DMS153 treated with DMSO at 0.1 percent for 48 hours (cell line): ENCODE results near the gene RHEB.

Source experiments
- DNase-seq: peaks from one replicate; lab custom pipeline; 2025; ENCODE audit not compliant: unreplicated experiment; lab: John Stamatoyannopoulos, UW

Gene RHEB

GRCh38 chr7:151434549-151434948 lies 85.1 kb downstream of the RHEB start:
- no peak for DNase-seq

- DNase-seq: no peak
Observed at GRCh38 chr7:151433721-151434400, 85.8 kb downstream of the RHEB start.

GRCh38 chr7:151432658-151433521 lies 86.8 kb downstream of the RHEB start:
- DNase-seq: no peak

DNA sequence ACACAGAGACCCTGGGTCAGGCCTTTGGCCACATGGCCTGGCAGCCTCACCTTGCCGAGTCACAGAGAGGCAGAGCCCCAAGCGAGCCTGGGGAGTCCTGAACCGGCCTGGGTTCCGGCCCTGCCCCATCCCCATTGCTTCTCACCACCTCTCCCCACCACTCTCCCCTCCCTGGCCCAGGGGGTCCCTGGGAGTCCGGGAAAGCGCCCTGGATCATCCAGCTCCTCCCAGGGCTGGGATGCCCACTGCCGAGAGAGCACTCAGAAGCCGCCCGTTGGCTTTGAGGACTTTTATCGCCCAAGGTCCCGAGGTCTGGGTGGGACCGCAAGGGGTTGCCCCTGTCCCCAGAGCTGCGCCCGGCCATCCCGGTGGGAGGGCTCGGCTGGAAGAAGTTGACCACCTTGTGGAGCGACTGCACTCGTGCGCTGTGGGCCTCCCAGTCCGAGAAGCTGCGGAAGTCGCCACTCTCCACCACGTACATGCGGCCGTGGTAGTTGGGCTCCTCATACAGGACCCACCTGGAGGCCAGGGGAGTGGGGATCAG lies 87.9 kb downstream of the RHEB start:
- no peak for DNase-seq

GRCh38 chr7:151431281-151431767 lies 88.4 kb downstream of the RHEB start:
- no peak for DNase-seq

DNA sequence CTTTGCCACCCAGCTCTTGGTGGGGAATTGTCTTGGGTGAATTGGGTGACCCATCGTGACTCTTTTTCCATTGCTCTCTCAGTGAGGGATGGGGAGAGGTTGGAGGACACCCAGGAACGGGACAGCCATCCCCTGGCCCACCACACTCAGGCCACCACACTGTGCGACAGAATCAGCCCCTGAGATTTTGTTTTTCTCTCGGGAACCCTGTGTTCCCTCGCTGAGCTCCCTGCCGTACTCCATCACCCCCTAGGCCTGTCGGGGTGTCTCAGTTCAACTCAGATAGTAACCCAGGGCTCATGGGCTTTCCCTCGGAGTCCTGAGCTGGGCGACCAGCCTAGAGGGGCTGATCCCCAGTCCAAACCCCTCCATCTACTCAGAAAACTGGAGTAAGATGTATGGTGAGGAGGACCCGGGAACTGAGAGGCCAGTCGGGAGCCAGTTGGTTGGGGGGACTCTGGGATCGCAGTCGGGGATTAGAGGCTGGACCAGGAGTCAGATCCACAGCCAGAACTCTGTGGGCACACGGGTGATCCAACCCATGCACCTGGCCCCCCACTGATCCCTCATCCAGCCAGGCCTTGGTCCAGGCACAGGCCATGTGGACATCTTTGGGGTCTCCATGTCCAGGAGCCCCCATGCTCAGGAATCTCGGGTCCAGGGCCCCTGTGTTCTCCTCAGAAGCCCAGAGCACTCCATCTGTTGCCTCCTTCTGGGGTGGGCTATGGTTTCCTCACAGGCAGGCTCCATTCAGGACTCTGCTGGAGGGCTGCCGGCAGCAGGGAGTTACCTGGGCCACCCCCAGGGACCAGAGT lies 89.1 kb downstream of the RHEB start:
- DNase-seq: no peak

DNA sequence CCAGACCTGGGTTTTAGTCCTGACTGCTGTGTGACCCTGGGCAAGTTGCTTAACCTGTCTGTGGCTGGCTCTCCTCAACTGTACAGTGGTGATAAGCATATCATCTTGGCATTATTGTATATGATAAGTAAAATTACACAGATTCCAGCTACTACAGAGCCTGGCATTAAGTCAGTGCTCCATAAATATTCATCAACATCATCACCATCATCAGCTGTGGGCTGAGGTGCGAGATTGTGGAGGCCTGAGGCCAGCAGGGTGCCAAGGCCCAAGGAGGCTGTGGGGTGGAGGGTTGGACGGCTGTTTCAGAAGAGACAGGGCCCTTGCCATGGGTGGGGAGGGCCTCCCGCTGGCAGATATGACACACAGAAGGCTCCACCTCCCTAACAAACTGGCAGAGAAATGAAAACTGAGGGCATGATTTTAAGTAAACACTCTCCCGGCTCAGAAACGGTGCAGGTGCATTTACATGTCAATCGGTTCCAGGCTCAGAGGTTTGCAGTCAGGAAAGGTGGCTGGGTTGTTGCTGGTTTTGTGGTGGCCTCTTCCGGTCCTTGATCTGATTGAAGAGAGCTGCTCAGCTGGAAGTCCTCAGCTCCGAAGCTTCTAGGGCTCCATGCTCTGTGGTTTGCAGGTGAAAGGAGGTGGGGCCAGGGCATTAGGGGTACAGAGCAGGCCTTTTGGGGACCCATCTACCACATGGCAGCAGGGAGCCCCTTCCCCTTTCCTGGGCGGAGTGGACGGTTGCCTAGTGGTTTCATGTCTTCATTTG lies 89.9 kb downstream of the RHEB start:
- DNase-seq: peak; percentile 73

DNA sequence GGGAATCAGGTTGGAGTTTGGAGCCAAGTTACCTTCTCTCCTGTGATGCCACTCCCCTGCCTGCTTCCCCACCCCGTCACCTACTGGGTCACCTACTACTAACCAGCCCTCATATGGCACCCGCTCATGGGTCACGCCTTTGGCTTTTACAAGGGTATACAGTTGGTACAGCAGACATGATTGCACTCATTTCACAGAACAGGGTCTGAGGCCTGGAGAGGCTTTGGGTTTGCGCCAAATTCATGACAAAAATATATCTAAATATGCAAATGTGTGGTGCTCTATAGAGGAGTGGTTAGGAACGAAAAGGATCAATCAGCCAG lies 90.5 kb downstream of the RHEB start:
- no peak for DNase-seq

DNA sequence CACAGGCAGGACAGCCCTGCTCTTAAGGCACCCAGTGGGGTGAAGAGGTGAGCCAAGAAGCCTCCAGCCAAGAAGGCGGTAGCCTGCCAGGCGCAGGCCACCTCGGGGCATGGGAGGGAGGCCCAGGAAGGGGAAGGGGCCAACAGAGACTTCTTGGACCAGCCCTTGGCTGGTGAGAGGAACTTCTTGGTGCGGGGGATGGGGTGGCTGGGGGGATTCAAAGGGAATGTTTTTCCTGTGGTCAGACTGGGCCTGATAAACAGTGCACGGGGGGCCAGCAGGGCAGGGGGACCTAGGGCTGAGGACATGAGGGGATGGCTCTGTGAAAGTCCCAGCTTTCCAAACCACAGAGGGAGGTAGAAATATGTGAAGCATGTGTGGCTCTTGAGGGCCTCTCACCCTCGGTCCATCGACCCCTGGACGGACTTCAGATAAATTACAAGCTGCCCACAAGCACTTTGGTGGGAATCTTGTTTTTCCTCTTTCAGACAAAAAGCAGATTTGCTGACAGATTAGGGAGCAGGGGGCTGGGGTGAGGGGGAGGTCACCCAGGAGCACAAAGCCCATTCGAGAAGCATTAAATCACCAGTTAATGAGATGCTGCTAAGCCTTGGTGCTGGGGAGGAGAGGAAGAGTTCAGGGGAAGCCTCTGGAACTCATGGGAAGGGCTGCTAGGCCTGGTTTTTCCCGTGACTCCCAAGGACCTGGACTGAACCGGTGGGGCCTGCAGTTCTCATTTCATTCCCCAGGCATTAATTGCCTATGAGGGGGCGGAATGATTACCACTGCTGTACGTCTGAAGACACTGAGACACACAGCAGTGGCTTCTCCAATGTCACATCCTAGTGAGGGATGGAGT lies 91.1 kb downstream of the RHEB start:
- no peak for DNase-seq

DNA sequence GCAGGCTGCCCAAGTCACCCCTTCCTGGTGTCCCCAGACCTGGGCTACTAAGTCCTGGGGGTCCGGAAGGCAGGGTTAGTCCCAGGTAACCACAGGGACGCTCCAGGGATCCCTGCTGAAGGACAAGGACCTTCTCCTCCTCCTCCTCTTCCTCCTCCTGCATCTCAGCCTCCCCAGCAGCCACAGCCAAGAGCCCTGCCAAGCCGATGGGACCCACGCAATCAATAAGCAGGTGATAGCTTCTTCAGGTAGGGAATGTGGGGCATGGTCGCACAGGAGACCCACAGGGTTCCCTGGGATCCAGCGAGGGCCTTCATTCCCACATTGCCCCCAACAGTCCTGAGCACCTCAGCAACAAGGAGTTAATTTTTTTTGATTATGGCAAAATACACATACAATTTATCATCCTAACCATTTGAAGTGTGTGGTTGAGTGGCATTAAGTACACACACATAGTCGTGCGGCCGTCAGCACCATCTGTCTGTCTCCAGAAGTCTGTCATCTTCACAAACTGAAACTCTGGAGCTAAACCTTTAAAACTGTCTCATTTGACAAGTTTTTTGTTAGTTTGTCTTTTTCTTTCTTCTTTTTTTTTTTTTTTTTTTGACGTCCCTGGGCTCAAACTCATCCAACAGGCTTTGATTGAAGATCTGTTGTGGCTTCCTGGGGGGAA lies 91.9 kb downstream of the RHEB start:
- no peak for DNase-seq

- DNase-seq: no peak
Observed at GRCh38 chr7:151426904-151427704, 92.6 kb downstream of the RHEB start.

- DNase-seq: no peak
Observed at GRCh38 chr7:151426441-151426903, 93.2 kb downstream of the RHEB start.

DNA sequence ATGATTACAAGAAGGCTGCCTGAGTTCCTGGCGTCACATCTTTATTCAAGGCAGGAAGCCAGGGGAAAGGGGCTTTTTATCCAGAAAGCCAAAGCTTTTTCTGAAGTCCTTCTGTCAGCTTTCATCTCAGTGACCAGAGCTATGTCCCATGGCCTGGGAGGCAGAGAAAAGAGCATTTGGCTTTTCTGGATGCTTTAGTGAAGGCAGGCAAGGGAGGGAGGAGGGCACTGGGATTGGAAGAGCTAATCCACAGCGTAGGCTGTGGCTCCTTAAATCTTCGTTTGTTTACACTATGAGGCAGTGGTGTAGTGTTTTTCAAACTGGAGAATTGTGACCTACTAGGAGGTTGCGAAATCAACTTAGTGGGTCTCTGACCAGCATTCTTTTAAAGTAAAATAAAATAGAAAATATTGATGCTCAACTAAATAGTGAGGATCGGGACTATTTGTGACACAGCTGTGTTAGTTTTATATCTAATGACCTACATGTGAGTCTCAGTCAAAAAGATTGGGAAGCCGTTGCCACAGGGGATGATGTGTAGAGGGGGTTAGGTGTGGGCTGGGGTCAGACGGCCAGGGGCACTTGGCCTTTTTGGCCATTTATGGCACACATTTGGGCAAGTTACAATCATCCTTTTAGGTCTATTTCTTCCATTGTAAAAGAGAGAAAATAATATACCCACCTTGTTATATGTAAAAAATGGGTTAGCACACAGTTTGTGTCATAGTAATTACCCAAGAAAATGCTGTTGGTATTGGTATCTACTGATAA lies 93.8 kb downstream of the RHEB start:
- no peak for DNase-seq

DNA sequence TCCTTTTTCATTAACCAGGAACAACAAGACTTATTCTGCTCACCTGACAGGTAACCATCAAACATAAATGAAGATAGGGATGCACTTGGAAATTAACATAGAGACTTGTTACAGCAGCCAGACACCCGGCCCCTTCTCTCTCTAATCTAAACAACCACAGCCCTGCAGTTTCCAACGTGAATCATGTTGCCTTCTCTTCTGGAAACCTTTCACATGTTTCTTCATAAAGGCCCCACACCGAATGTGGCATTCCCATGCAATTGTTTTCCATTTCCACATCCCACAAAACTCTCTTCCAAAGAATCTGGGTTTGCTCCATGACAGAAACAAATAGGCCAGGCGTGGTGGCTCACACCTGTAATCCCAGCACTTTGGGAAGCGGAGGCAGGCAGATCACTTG lies 94.9 kb downstream of the RHEB start:
- DNase-seq: no peak

- DNase-seq: no peak
Observed at GRCh38 chr7:151423936-151424335, 95.8 kb downstream of the RHEB start.

- no peak for DNase-seq
Observed at GRCh38 chr7:151423226-151423625, 96.5 kb downstream of the RHEB start.

DNA sequence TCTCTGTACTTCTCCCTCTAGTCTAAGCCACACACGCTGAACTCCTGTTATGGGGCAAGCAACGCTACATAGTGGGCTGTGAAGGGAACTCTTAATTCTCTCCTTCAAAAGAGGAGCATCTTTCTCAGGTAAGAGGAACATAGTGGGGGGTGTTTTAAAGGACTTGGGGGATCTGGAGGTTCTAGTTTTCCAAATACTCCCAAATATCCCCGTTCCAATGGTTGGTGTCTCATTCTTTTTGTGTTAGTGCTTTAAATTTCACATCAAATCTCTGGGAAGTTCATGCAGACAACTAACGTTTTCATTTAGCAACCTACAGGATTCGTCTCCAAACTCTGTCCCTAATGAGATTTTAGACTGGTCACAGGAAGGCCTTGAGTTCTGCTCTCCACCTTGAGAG lies 97.5 kb downstream of the RHEB start:
- DNase-seq: no peak
